Measurements from ENCODE around the gene PRKACA. TPM values are rescaled to one million over a fixed set of nuclear protein-coding genes. Genes with fewer than 3 reads are reported as not detected.
A peak's percentile ranks its signal among the peaks of the same experiment; 100 is the strongest.

Gene PRKACA
- total RNA-seq, 1 donor from 2014 or later: 22.2 TPM

DNA sequence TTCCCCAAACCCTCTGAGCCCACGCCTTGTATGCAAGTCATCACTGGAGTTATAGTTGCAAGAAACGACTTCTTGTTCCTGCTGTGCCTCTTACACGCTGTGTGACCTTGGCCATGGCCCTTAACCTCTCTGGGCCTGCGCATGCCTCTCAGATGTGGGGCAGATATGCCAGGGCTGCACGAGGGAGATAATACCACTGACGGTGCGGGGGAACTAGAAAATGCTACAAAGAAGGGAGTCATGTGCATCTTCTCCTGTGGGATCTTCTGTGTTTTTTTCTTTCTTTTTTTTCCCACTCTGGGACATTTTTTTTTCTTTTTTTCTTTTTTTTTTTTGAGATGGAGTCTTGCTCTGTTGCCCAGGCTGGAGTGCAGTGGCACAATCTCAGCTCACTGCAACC is 22.7 kb downstream of the PRKACA start:
- no peaks in the 10 kb centered on the region for H3K36me3 ChIP-seq
- peaks cover 10% of the 10 kb centered on the region for H3K4me1 ChIP-seq
- peak overlapping the region; percentile 52 for H3K27ac Mint-ChIP-seq
- peaks cover 26% of the 10 kb centered on the region for H3K36me3 Mint-ChIP-seq
- TF ChIP-seq, protein P1, sequence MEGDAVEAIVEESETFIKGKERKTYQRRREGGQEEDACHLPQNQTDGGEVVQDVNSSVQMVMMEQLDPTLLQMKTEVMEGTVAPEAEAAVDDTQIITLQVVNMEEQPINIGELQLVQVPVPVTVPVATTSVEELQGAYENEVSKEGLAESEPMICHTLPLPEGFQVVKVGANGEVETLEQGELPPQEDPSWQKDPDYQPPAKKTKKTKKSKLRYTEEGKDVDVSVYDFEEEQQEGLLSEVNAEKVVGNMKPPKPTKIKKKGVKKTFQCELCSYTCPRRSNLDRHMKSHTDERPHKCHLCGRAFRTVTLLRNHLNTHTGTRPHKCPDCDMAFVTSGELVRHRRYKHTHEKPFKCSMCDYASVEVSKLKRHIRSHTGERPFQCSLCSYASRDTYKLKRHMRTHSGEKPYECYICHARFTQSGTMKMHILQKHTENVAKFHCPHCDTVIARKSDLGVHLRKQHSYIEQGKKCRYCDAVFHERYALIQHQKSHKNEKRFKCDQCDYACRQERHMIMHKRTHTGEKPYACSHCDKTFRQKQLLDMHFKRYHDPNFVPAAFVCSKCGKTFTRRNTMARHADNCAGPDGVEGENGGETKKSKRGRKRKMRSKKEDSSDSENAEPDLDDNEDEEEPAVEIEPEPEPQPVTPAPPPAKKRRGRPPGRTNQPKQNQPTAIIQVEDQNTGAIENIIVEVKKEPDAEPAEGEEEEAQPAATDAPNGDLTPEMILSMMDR (IDR thresholded peaks at IDR 0.05): no peak
- TF ChIP-seq EZH2phosphoT487 (IDR thresholded peaks at IDR 0.05) (no peak), EZH2 (IDR thresholded peaks at IDR 0.05) (no peak)
- H3K27ac ChIP-seq: no peak overlapping the region
- peaks cover 10% of the 10 kb centered on the region for H3K27me3 ChIP-seq
- H4K20me1 ChIP-seq (ENCODE audit: low read depth): peaks cover 3% of the 10 kb centered on the region
- DNase-seq (ENCODE audit: low spot score): no peak
- peaks cover 7% of the 10 kb centered on the region for H3K9me3 ChIP-seq (ENCODE audit: low read depth)
- no peak overlapping the region for H3K4me3 Mint-ChIP-seq
- peaks cover 6% of the 10 kb centered on the region for H3K27me3 Mint-ChIP-seq (ENCODE audit: insufficient read depth, low read depth)
- H3K4me3 ChIP-seq: no peak overlapping the region
- peaks cover 17% of the 10 kb centered on the region for H3K9me3 Mint-ChIP-seq
- peaks cover 12% of the 10 kb centered on the region for H3K4me1 Mint-ChIP-seq
- H3F3A ChIP-seq (ENCODE audit: low read depth): peaks cover 20% of the 10 kb centered on the region
- no peak overlapping the region for H3K9ac ChIP-seq
- H2AFZ ChIP-seq (replicated peaks): no peak overlapping the region
- no peaks in the 10 kb centered on the region for H3K79me2 ChIP-seq (ENCODE audit: low read depth)
- H3K4me2 ChIP-seq: no peak overlapping the region

DNA sequence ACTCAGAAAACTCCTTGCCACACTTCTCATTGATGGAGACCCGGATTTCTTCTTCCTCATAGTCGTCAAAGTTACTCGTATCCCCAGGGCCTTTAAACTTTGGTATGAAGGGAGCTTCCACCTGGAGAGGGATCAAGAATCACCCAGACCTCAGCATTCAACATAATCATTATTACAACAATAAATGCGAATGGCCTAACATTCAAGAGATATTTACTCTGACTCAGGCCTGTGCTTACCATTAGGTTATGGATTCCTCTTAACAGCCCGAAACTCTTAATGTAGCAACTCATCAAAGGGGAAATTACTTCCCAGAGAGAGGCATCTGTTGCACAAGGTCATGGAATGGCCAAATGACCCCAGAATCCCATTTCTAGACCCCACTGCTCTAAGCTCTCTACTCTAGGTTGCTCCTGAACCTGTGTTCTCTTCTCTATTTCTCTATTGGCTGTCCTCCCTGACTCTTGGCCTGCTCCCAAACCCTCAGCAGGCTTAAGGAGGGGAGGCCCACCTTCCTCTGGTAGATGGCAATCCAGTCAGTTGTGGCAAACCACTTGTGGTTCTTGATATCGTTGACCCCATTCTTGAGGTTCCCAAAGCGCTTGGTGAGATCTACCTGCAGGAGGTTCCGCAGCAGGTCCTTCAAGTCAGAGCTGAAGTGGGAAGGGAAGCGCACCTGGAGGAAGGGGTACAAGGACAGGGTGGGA is 24.3 kb downstream of the PRKACA start:
- H3K4me3 Mint-ChIP-seq: peak overlapping the region; percentile 76
- H3K79me2 ChIP-seq (ENCODE audit: low read depth): no peaks in the 10 kb centered on the region

DNA sequence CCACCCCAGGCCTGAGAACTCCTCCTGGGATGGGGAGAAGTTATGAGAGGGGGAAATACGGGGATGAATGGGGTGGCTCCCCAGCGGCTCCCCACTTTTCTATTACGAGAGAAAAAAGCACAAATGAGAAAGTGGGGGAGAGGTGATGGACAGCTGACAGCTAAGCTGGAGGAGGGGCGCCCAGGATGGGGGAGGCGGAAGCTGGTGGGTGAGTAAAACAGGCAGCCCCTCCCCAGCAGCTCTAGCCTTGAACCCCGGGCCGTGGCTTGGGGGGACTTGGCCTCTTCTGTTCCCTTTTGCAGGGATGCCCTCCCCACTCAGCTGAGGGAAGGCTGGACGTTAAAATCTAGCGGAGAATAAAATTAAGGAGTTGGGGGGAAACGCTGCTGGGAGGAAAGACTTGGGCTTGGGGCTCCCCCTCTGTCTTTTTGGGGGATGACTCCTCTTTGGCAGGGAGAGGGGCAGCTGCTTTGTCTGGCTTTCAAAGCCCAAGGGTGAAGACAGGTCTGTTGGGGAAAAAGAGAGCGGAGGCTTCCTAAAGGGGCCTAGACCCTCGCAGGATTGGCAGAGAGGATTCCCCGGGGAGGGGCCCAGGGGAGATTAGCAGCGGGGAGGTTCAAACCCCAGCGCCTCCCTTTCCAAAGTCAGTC is 25.6 kb downstream of the PRKACA start:
- Histone ChIP-seq H3K27me3 (peaks cover 29% of the 10 kb centered on the region), H4K20me1 (ENCODE audit: low read depth) (peaks cover 20% of the 10 kb centered on the region), H3K9ac (no peak overlapping the region), H3K27ac (no peak overlapping the region), H3K36me3 (no peaks in the 10 kb centered on the region), H3F3A (ENCODE audit: low read depth) (peaks cover 39% of the 10 kb centered on the region), H3K4me2 (peak overlapping the region; percentile 93), H3K9me3 (ENCODE audit: low read depth) (peaks cover 7% of the 10 kb centered on the region), H3K79me2 (ENCODE audit: low read depth) (no peaks in the 10 kb centered on the region), H3K4me3 (peak overlapping the region; percentile 70), H2AFZ (replicated peaks) (peak overlapping the region; percentile 54), H3K4me1 (peaks cover 15% of the 10 kb centered on the region)
- H3K4me1 Mint-ChIP-seq: peaks cover 16% of the 10 kb centered on the region
- peak; percentile 47 for DNase-seq (ENCODE audit: low spot score)
- peaks cover 17% of the 10 kb centered on the region for H3K9me3 Mint-ChIP-seq
- H3K27ac Mint-ChIP-seq: peak overlapping the region; percentile 29
- peak overlapping the region; percentile 98 for H3K4me3 Mint-ChIP-seq
- peaks cover 30% of the 10 kb centered on the region for H3K36me3 Mint-ChIP-seq
- TF ChIP-seq, protein P1 (IDR thresholded peaks at IDR 0.05): peak; percentile 35
- TF ChIP-seq EZH2 (IDR thresholded peaks at IDR 0.05) (no peak), EZH2phosphoT487 (IDR thresholded peaks at IDR 0.05) (no peak)
- peaks cover 10% of the 10 kb centered on the region for H3K27me3 Mint-ChIP-seq (ENCODE audit: insufficient read depth, low read depth)

More for the DNA sequence above, 24.3 kb downstream of the PRKACA start:
- Histone ChIP-seq H3K9me3 (ENCODE audit: low read depth) (peaks cover 7% of the 10 kb centered on the region), H3K9ac (no peak overlapping the region), H2AFZ (replicated peaks) (no peak overlapping the region), H3K4me1 (peaks cover 15% of the 10 kb centered on the region), H3K27ac (no peak overlapping the region), H3K27me3 (peaks cover 24% of the 10 kb centered on the region), H3K4me2 (no peak overlapping the region), H3K36me3 (no peaks in the 10 kb centered on the region), H3F3A (ENCODE audit: low read depth) (peaks cover 35% of the 10 kb centered on the region), H3K4me3 (no peak overlapping the region), H4K20me1 (ENCODE audit: low read depth) (peaks cover 15% of the 10 kb centered on the region)
- peaks cover 10% of the 10 kb centered on the region for H3K27me3 Mint-ChIP-seq (ENCODE audit: insufficient read depth, low read depth)
- peaks cover 16% of the 10 kb centered on the region for H3K4me1 Mint-ChIP-seq
- no peak overlapping the region for H3K27ac Mint-ChIP-seq
- no peak for DNase-seq (ENCODE audit: low spot score)
- H3K36me3 Mint-ChIP-seq: peaks cover 34% of the 10 kb centered on the region
- peaks cover 17% of the 10 kb centered on the region for H3K9me3 Mint-ChIP-seq
- TF ChIP-seq EZH2 (IDR thresholded peaks at IDR 0.05): no peak
